GM23248 (cell line): ENCODE results near the gene NAAA. TPM values are rescaled to one million over a fixed set of nuclear protein-coding genes. Genes with fewer than 3 reads are reported as not detected.
A peak's percentile ranks its signal among the peaks of the same experiment; 100 is the strongest.
"Not testable (repeated sequence)": the region's sequence is repeated elsewhere in the genome, so short reads cannot be mapped to it uniquely, and the experiment has no call there.

Experiments used
- DNase-seq: peaks from one replicate; pipeline ENCODE4 v3.0.0-alpha.2; 2015
- H2AFZ ChIP-seq: fragments of 200-600 bp; sonication (generic); 2 replicates; pipeline ENCODE4 v1.6.1; 2016; ENCODE audit warnings: antibody characterized with exemption
- H3F3A ChIP-seq: fragments of 200-600 bp; sonication (generic); 2 replicates; pipeline ENCODE4 v1.6.1; 2016; ENCODE audit warnings: mild to moderate bottlenecking, antibody characterized with exemption, mixed run types; ENCODE audit not compliant: insufficient read depth
- H3K27ac ChIP-seq: fragments of 200-600 bp; sonication (generic); 2 replicates; pipeline ENCODE4 v1.5.1; 2016; ENCODE audit warnings: mild to moderate bottlenecking
- H3K27me3 ChIP-seq: fragments of 200-600 bp; sonication (generic); replicated peaks from 2 replicates; pipeline ENCODE4 v1.6.1; 2016; ENCODE audit warnings: mild to moderate bottlenecking; ENCODE audit not compliant: insufficient read depth
- H3K36me3 ChIP-seq: fragments of 200-600 bp; sonication (generic); 2 replicates; pipeline ENCODE4 v1.6.1; 2016; ENCODE audit warnings: low read depth, mild to moderate bottlenecking
- H3K4me1 ChIP-seq: fragments of 200-600 bp; sonication (generic); 2 replicates; pipeline ENCODE4 v1.6.1; 2016; ENCODE audit warnings: mild to moderate bottlenecking; ENCODE audit not compliant: insufficient read depth
- H3K4me2 ChIP-seq: fragments of 200-600 bp; sonication (generic); one replicate; pipeline ENCODE4 v1.6.1; 2016; ENCODE audit warnings: mild to moderate bottlenecking; ENCODE audit not compliant: unreplicated experiment
- H3K4me3 ChIP-seq: fragments of 200-600 bp; sonication (generic); 2 replicates; pipeline ENCODE4 v1.5.1; 2016; ENCODE audit warnings: mild to moderate bottlenecking
- H3K79me2 ChIP-seq: fragments of 200-600 bp; sonication (generic); 2 replicates; pipeline ENCODE4 v1.6.1; 2016; ENCODE audit warnings: mild to moderate bottlenecking; ENCODE audit not compliant: insufficient read depth
- H3K9ac ChIP-seq: fragments of 200-600 bp; sonication (generic); 2 replicates; pipeline ENCODE4 v1.6.1; 2016; ENCODE audit warnings: mild to moderate bottlenecking
- H3K9me2 ChIP-seq: fragments of 200-600 bp; sonication (generic); 2 replicates; pipeline ENCODE4 v1.6.1; 2016; ENCODE audit warnings: mixed run types, mild to moderate bottlenecking, moderate library complexity; ENCODE audit not compliant: insufficient read depth
- H3K9me3 ChIP-seq: fragments of 200-600 bp; sonication (generic); one replicate; pipeline ENCODE4 v1.6.1; 2017; ENCODE audit warnings: low read depth
- H4K20me1 ChIP-seq: fragments of 200-600 bp; sonication (generic); 2 replicates; pipeline ENCODE4 v1.6.0; 2016; ENCODE audit not compliant: insufficient read depth
- EZH2 ChIP-seq: fragments of 200-600 bp; sonication (generic); IDR thresholded peaks from 2 replicates; pipeline ENCODE4 v1.6.1; 2018; ENCODE audit warnings: antibody characterized with exemption, mild to moderate bottlenecking; ENCODE audit not compliant: insufficient read depth, poor library complexity, severe bottlenecking
- EZH2phosphoT487 ChIP-seq: fragments of 200-600 bp; sonication (generic); IDR thresholded peaks from 2 replicates; pipeline ENCODE4 v1.6.1; 2018; ENCODE audit warnings: antibody characterized with exemption, moderate library complexity, mild to moderate bottlenecking, low read depth; ENCODE audit not compliant: insufficient read depth
- WGBS, 2 experiments: methylation state at CpG; one replicate each; pipeline ENCODE4 v1.1.6; 2015 to 2017; ENCODE audit warnings: low lambda C conversion rate in 2 of 2, low coverage in 1 of 2; ENCODE audit errors: missing lambda C conversion rate in 2 of 2; 5-methylcytosine and 5-hydroxymethylcytosine counted together
- in situ Hi-C: fragments of 300-500 bp; cut with MboI; formaldehyde crosslinking; loops from 2 replicates; pipeline ENCODE4 v1.15.0; 2020
- polyA plus RNA-seq: library from polyadenylated mRNA; unstranded; fragments of >200 nt; fragmentation: Nextera tagmentation; extraction: Ambion mirVana; gene quantifications from 2 replicates; pipeline ENCODE4 v1.2.1, GENCODE V29; 2016
- total RNA-seq: library from RNA; depleted of rRNA; stranded (reverse); fragments of >200 nt; shearing (Covaris generic); gene quantifications from 2 replicates; pipeline ENCODE4 v1.2.3, GENCODE V29; 2014

NAAA gene
- total and polyA plus RNA-seq, 2 experiments from 2014 or later, result 34.3 to 56.4 TPM

DNA sequence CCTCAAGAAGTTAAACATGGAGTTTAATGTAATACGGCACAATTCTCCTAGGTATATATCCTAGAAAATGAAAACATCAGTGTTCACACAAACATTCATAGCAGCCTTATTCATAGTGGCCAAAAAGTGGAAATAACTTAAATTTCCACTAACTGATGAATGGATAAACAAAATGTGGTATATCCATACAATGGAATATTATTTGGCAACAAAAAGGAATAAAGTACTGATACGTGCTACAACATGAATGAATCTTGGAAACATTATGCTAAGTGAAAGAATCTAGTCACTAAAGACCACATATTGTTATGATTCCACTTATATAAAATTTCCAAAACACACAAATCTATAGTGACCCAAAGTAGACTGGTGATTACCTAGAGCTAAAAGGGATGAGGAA is 35.4 kb upstream of the NAAA start:
- H3K27me3 ChIP-seq, result no peaks in the 10 kb centered on the region
- H3K79me2 ChIP-seq, result peaks cover 31% of the 10 kb centered on the region
- H3K9me3 ChIP-seq, result no peaks in the 10 kb centered on the region
- in situ Hi-C loops, result no loop called here
- no peaks in the 10 kb centered on the region for H3K4me1 ChIP-seq
- peaks cover 84% of the 10 kb centered on the region for H3K36me3 ChIP-seq
- H4K20me1 ChIP-seq, result 0 out of 2 replicates have a peak, but pooled peaks cover 9% of the 10 kb centered on the region
- TF ChIP-seq EZH2 (no peak), EZH2phosphoT487 (no peak)
- WGBS, 2 experiments, result 86 to 93% methylated on average over 2 of the region's 2 CpGs
- H2AFZ ChIP-seq, result no peak overlapping the region
- no peak overlapping the region for H3K27ac ChIP-seq
- no peaks in the 10 kb centered on the region for H3F3A ChIP-seq
- no peak for DNase-seq
- no peaks in the 10 kb centered on the region for H3K9me2 ChIP-seq
- no peak overlapping the region for H3K4me3 ChIP-seq
- H3K4me2 ChIP-seq, result no peak overlapping the region
- no peak overlapping the region for H3K9ac ChIP-seq

DNA sequence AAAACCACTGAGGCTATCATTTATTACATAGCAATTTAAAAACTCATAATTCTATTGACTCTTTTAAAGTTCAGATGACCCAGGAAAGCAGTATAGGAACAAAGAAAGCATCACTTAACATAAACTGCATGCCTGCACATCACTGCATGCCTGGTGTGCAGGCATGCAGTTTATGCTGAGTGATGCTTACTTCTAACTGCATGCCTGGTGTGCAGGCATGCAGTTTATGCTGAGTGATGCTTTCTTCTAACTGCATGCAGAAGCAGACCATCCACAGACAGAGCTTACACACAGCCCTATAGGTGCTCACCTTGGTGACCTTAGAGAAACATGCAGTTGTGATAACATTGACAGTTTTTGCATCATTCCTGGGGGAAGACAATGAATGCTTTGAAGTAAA is 33.0 kb upstream of the NAAA start:
- Histone ChIP-seq H3K27ac (no peak overlapping the region), H3K36me3 (peaks cover 90% of the 10 kb centered on the region), H3F3A (no peaks in the 10 kb centered on the region), H3K4me3 (no peak overlapping the region), H3K79me2 (0 out of 2 replicates have a peak, but pooled peaks cover 7% of the 10 kb centered on the region), H4K20me1 (0 out of 2 replicates have a peak, but pooled peaks cover 9% of the 10 kb centered on the region), H2AFZ (no peak overlapping the region), H3K9me3 (no peaks in the 10 kb centered on the region), H3K9ac (no peak overlapping the region), H3K4me1 (no peaks in the 10 kb centered on the region), H3K4me2 (no peak overlapping the region), H3K27me3 (no peaks in the 10 kb centered on the region), H3K9me2 (no peaks in the 10 kb centered on the region)
- TF ChIP-seq EZH2 (no peak), EZH2phosphoT487 (no peak)
- no peak for DNase-seq
- in situ Hi-C loops, result no loop called here

DNA sequence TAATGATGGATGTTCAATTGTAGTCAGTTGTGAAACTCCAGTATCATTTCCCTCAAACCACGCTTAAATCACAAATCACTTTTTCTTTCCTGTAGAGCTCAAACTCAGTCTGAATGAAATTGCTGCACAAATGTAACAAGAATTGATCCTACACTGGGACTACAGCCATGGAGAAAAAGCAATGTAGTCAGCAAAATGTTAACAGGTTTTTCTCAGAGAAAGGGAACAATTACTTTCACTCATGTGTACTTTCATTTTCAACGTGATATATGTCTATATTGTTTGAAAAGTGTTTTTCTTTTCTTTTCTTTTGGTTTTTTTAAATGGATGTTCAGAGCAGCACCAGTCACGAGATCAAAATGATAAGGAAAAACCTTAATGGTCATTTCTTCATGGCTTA is 27.3 kb upstream of the NAAA start:
- in situ Hi-C loops, result no loop called here
- no peak overlapping the region for H3K4me2 ChIP-seq
- 72 to 75% methylated on average over 3 of the region's 3 CpGs for WGBS, 2 experiments
- TF ChIP-seq EZH2phosphoT487 (no peak), EZH2 (no peak)
- no peak overlapping the region for H3K4me3 ChIP-seq
- no peaks in the 10 kb centered on the region for H3K79me2 ChIP-seq
- no peak overlapping the region for H3K27ac ChIP-seq
- H3K36me3 ChIP-seq, result peaks cover 91% of the 10 kb centered on the region
- H3K9me3 ChIP-seq, result no peaks in the 10 kb centered on the region
- no peak for DNase-seq
- H3K4me1 ChIP-seq, result no peaks in the 10 kb centered on the region
- H3K9ac ChIP-seq, result no peak overlapping the region
- no peak overlapping the region for H2AFZ ChIP-seq
- H3F3A ChIP-seq, result no peaks in the 10 kb centered on the region
- H4K20me1 ChIP-seq, result no peaks in the 10 kb centered on the region
- no peaks in the 10 kb centered on the region for H3K27me3 ChIP-seq
- H3K9me2 ChIP-seq, result no peaks in the 10 kb centered on the region

DNA sequence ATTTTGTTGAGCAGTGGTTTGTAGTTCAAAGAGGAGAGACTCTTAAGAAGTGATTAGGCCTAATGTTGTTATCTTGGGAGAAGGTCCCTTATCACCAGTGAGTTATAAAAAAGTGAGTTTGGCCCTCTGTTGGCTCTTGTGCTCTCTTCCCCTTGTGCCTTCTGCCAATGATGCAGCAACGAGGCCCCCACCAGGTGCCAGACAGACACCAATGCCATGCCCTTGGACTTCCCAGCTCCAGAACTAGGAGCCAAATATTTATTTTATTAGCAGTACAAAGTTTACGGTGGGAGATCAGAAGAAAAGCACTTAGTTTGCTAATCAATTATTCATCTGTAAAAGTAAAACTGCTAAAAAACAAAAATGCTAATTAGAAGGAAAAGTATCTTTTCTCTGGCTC is 22.7 kb upstream of the NAAA start:
- Histone ChIP-seq H3K27ac (no peak overlapping the region), H3K79me2 (no peaks in the 10 kb centered on the region), H2AFZ (no peak overlapping the region), H3K9ac (no peak overlapping the region), H3K9me2 (no peaks in the 10 kb centered on the region), H3K36me3 (peaks cover 84% of the 10 kb centered on the region), H3K4me3 (no peak overlapping the region), H3K27me3 (no peaks in the 10 kb centered on the region), H3K9me3 (no peaks in the 10 kb centered on the region), H4K20me1 (no peaks in the 10 kb centered on the region; the same call in 1 of the 2 replicates), H3F3A (no peaks in the 10 kb centered on the region), H3K4me2 (no peak overlapping the region), H3K4me1 (no peaks in the 10 kb centered on the region)
- TF ChIP-seq EZH2, result no peak
- TF ChIP-seq EZH2phosphoT487, result no peak
- 47 to 48% methylated on average over 2 of the region's 2 CpGs for WGBS, 2 experiments
- in situ Hi-C loops, result no loop called here
- DNase-seq, result no peak

DNA sequence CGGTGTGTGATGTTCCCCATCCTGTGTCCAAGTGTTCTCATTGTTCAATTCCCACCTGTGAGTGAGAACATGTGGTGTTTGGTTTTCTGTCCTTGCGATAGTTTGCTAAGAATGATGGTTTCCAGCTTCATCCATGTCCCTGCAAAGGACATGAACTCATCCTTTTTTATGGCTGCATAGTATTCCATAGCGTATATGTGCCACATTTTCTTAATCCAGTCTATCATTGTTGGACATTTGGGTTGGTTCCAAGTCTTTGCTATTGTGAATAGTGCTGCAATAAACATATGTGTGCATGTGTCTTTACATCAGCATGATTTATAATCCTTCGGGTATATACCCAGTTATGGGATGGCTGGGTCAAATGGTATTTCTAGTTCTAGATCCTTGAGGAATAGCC is 21.3 kb upstream of the NAAA start:
- H3K79me2 ChIP-seq, DNase-seq, H3K27me3 ChIP-seq, H3K9me2 ChIP-seq, in situ Hi-C loops, H3K4me2 ChIP-seq, H2AFZ ChIP-seq, H3K9ac ChIP-seq, H3K4me1 ChIP-seq, H3K27ac ChIP-seq, H3F3A ChIP-seq, H3K4me3 ChIP-seq, H3K9me3 ChIP-seq, H4K20me1 ChIP-seq: not testable (repeated sequence)
- WGBS, 2 experiments, result 94 to 95% methylated on average over 4 of the region's 4 CpGs
- H3K36me3 ChIP-seq, result peaks cover 80% of the 10 kb centered on the region

DNA sequence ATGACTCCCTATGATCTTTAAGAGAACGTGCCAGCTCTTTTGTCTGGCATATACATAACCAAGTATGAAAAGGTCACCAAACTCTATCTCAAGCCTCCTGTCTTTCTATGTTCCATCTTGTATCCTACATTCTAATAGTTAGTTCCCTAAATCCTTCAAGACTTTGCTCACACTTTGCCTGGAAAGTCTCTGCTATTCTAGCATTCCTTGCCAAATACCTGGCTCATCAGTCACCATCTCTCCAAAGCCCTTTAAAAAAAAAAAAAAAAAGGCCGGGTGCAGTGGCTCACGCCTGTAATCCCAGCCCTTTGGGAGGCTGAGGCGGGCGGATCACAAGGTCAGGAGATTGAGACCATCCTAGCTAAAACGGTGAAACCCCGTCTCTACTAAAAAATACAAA is 17.7 kb upstream of the NAAA start:
- H3K4me3 ChIP-seq, H3K9ac ChIP-seq, H3K79me2 ChIP-seq, H3F3A ChIP-seq, H3K9me3 ChIP-seq, H3K27me3 ChIP-seq, H3K9me2 ChIP-seq, H3K4me1 ChIP-seq, H2AFZ ChIP-seq, H3K27ac ChIP-seq, in situ Hi-C loops, H3K4me2 ChIP-seq, H4K20me1 ChIP-seq: not testable (repeated sequence)
- WGBS, 2 experiments, result 99 to 100% methylated on average over 2 to 7 of the region's 7 CpGs
- DNase-seq, result peak; percentile 29
- peaks cover 73% of the 10 kb centered on the region for H3K36me3 ChIP-seq

DNA sequence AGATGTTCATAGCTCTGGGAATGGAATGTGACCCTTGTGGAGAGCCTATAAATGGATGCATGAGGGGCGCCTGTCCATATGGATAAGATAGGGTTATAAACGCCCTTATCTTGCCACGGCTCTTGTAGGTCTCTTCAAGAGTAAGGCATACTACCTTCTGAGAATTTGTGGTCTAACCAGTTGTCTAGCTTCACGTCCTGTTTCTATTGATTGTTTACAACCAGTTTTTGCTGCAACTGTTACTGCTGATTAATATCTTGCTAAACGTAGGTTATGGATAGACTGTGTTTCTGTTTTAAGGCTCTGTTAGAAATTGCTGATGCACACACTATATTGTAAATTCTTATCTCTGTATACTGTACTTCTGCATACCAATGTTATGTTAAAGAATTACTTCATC is 14.0 kb upstream of the NAAA start:
- H3K27ac ChIP-seq, H3K9ac ChIP-seq, H4K20me1 ChIP-seq, H3F3A ChIP-seq, in situ Hi-C loops, H3K27me3 ChIP-seq, H3K4me1 ChIP-seq, H3K9me3 ChIP-seq, DNase-seq, H3K9me2 ChIP-seq, H3K4me2 ChIP-seq, H3K79me2 ChIP-seq, H3K4me3 ChIP-seq, H2AFZ ChIP-seq: not testable (repeated sequence)
- peaks cover 67% of the 10 kb centered on the region for H3K36me3 ChIP-seq
- 97 to 99% methylated on average over 5 of the region's 5 CpGs for WGBS, 2 experiments
